HepG2 (cell line): ENCODE measurements around the gene HMGB4. TPM values are rescaled to one million over a fixed set of nuclear protein-coding genes. Genes with fewer than 3 reads are reported as not detected.

Experiments used
- ATAC-seq: fragments of 200-7000 bp; cut with Tn5 transposase; 3 replicates; pipeline ENCODE4 v1.9.1; 2020; ENCODE audit warnings: mild to moderate bottlenecking, moderate library complexity
- BruUV-seq: library from RNA; stranded (reverse); fragments of 400-500 nt; replicated peaks from 2 replicates; lab custom pipeline; 2021; lab: Mats Ljungman, UMichigan
- CTCF ChIA-PET: fragments of 300-600 bp; formaldehyde crosslinking; extraction: SDS; loops from one replicate; lab custom pipeline; 2021; ENCODE audit warnings: low total read pairs, inconsistent platforms, low intra/inter-chr PET ratio; lab: Yijun Ruan, JAX
- POLR2A ChIA-PET: fragments of 350-600 bp; sonication (Branson Sonifier 250); formaldehyde crosslinking; loops from one replicate; lab custom pipeline; 2020; ENCODE audit warnings: antibody characterized with exemption, inconsistent platforms; lab: Yijun Ruan, JAX
- DNase-seq: peaks from one replicate; pipeline ENCODE4 v3.0.0-alpha.2; 2015; ENCODE audit warnings: low spot score
- FAIRE-seq: peaks from 3 replicates; lab custom pipeline; 2011; peaks lifted over from hg19 to GRCh38; lab: Jason Lieb, UNC
- H2AFZ ChIP-seq: one replicate; pipeline ENCODE4 v1.6.1; 2011; ENCODE audit warnings: low read length, inconsistent platforms
- H3K27ac ChIP-seq: fragments of 300-600 bp; 3 replicates; pipeline ENCODE4 v1.8.0; 2011; ENCODE audit warnings: mixed run types, mild to moderate bottlenecking, mixed read lengths, low read length, inconsistent platforms; ENCODE audit not compliant: insufficient read depth; ENCODE audit errors: extremely low read length
- H3K27me3 ChIP-seq, 2 experiments: fragments of 200-600 bp in 1 of 2; 2 replicates in 1 of 2; 3 replicates in 1 of 2; pipeline versions ENCODE4 v1.6.0 to v1.8.0; 2011; ENCODE audit warnings: low read length in 2 of 2, mild to moderate bottlenecking in 2 of 2, moderate library complexity in 2 of 2, inconsistent platforms in 1 of 2; ENCODE audit not compliant: insufficient read depth in 2 of 2, control insufficient read depth in 1 of 2
- H3K36me3 ChIP-seq, 2 experiments: fragments of 200-600 bp in 1 of 2; replicated peaks in 1 of 2; 2 replicates in 1 of 2; 3 replicates in 1 of 2; pipeline versions ENCODE4 v1.5.1 to v1.8.0; 2011; ENCODE audit warnings: low read length in 2 of 2, inconsistent platforms in 1 of 2; ENCODE audit not compliant: insufficient read depth in 2 of 2, control insufficient read depth in 1 of 2
- H3K4me1 ChIP-seq: 2 replicates; pipeline ENCODE4 v1.5.1; 2012; ENCODE audit warnings: low read length, inconsistent platforms; ENCODE audit not compliant: insufficient read depth
- H3K4me2 ChIP-seq: 2 replicates; pipeline ENCODE4 v1.6.0; 2011; ENCODE audit warnings: low read depth, low read length, inconsistent platforms
- H3K4me3 ChIP-seq, 3 experiments: fragments of 200-600 bp in 1 of 3; sonication (generic), shearing (Covaris generic) in 1 of 3; replicated peaks in 1 of 3; 2 replicates each; pipeline ENCODE4 v1.5.1; 2011 to 2016; ENCODE audit warnings: low read length in 3 of 3, inconsistent platforms in 2 of 3, low read depth in 2 of 3, mild to moderate bottlenecking in 2 of 3, control low read depth in 1 of 3, mixed read lengths in 1 of 3; ENCODE audit not compliant: insufficient read depth in 1 of 3
- H3K79me2 ChIP-seq: one replicate; pipeline ENCODE4 v1.6.1; 2011; ENCODE audit warnings: low read length, inconsistent platforms; ENCODE audit not compliant: insufficient read depth
- H3K9ac ChIP-seq: 2 replicates; pipeline ENCODE4 v1.6.0; 2011; ENCODE audit warnings: mild to moderate bottlenecking, low read depth, low read length, inconsistent platforms; ENCODE audit not compliant: insufficient read depth
- H3K9me3 ChIP-seq: 2 replicates; pipeline ENCODE4 v1.5.1; 2012; ENCODE audit warnings: mild to moderate bottlenecking, low read length
- H4K20me1 ChIP-seq: 2 replicates; pipeline ENCODE4 v1.6.0; 2011; ENCODE audit warnings: inconsistent platforms, mild to moderate bottlenecking, low read length, moderate library complexity; ENCODE audit not compliant: insufficient read depth
- ASH2L ChIP-seq: fragments of 300-600, 200-600 bp; sonication (generic); IDR thresholded peaks from 2 replicates; pipeline ENCODE4 v1.7.0; 2017; ENCODE audit warnings: low read depth, mild to moderate bottlenecking, moderate library complexity, mixed read lengths, low read length; ENCODE audit not compliant: insufficient read length
- MED13 ChIP-seq: sonication (generic); formaldehyde crosslinking; IDR thresholded peaks from 2 replicates; pipeline ENCODE4 v1.5.0; 2020; ENCODE audit warnings: missing genetic modification reagents
- PHF5A ChIP-seq: IDR thresholded peaks from one replicate; pipeline ENCODE4 v1.6.1; 2018; ENCODE audit warnings: low read depth, missing genetic modification reagents; ENCODE audit not compliant: unreplicated experiment
- SMC3 ChIP-seq: IDR thresholded peaks from 2 replicates; pipeline ENCODE4 v1.6.1; 2011; ENCODE audit warnings: low read length, improper control_type of control experiment
- U2AF2 ChIP-seq: fragments of 200-400 bp; formaldehyde crosslinking; IDR thresholded peaks from 2 replicates; pipeline ENCODE4 v1.6.1; 2017; ENCODE audit warnings: low read depth, mild to moderate bottlenecking, low read length
- XRCC5 ChIP-seq: fragments of 200-400 bp; formaldehyde crosslinking; optimal IDR thresholded peaks from 2 replicates; pipeline ENCODE3; 2017; ENCODE audit warnings: mild to moderate bottlenecking, low read length
- ZBTB10 ChIP-seq: sonication (generic); formaldehyde crosslinking; IDR thresholded peaks from 2 replicates; pipeline ENCODE4 v1.4.0; 2020; ENCODE audit warnings: missing genetic modification reagents, borderline replicate concordance
- ZFP37 ChIP-seq: sonication (generic); formaldehyde crosslinking; IDR thresholded peaks from 2 replicates; pipeline ENCODE4 v1.4.0; 2020; ENCODE audit warnings: missing genetic modification reagents, borderline replicate concordance
- ZMYM4 ChIP-seq: sonication (generic); formaldehyde crosslinking; IDR thresholded peaks from 2 replicates; pipeline ENCODE4 v1.8.1; 2023; ENCODE audit warnings: mild to moderate bottlenecking, missing genetic modification reagents
- ZNF598 ChIP-seq: sonication (generic); formaldehyde crosslinking; IDR thresholded peaks from 2 replicates; pipeline ENCODE4 v1.5.1; 2020; ENCODE audit warnings: mild to moderate bottlenecking, missing genetic modification reagents, borderline replicate concordance
- WGBS: methylation state at CpG from one replicate; pipeline ENCODE4 v1.1.6; 2017; ENCODE audit warnings: low lambda C conversion rate; 5-methylcytosine and 5-hydroxymethylcytosine counted together
- in situ Hi-C: cut with HindIII; loops from 2 replicates; pipeline ENCODE4 v1.10.0; 2017; ENCODE audit warnings: low pct_unique_long_range_greater_than_20kb; ENCODE audit not compliant: extremely low pct_ligation_motif_present
- intact Hi-C: fragments of 100-400 bp; cut with micrococcal nuclease; formaldehyde crosslinking; loops from one replicate; pipeline ENCODE4 v1.10.0; 2022; ENCODE audit not compliant: unreplicated experiment
- polyA plus RNA-seq, 8 experiments: library from polyadenylated mRNA; depleted of rRNA in 3 of 8; stranded (reverse) in 7 of 8; unstranded in 1 of 8; fragments of >200 nt; fragmentation: Illumina TruSeq in 4 of 8; extraction: Trizol in 4 of 8; gene quantifications; 2 replicates each; pipeline versions ENCODE4 v1.2.1 to v1.2.3, GENCODE V29; 2011 to 2016; ENCODE audit warnings: low read depth in 4 of 8, missing spikeins in 1 of 8, mixed read lengths in 1 of 8; ENCODE audit not compliant: insufficient read depth in 1 of 8
- total RNA-seq, 5 experiments: library from RNA; depleted of rRNA; stranded (reverse); fragments of >200 nt; fragmentation: Illumina TruSeq; extraction: Trizol; gene quantifications; 2 replicates each; pipeline ENCODE4 v1.2.3, GENCODE V29; 2016; ENCODE audit warnings: low read depth in 1 of 5
- TF ChIP-seq, protein P1 (sequence below): sonication (generic); formaldehyde crosslinking; IDR thresholded peaks from 2 replicates; pipeline ENCODE4 v1.4.0; 2020; ENCODE audit warnings: mild to moderate bottlenecking, missing genetic modification reagents, borderline replicate concordance

HMGB4 gene
- total and polyA plus RNA-seq, 2 of the 13 experiments (the other 11 are each of a cell fraction or from before 2014, with no cell fraction given), result not detected

- BruUV-seq, result no TSS peak
- CTCF ChIA-PET, result no interaction called here
These were observed 27.0 kb upstream of the HMGB4 start for GRCh38 chr1:33836911-33837310.

More at GRCh38 chr1:33836911-33837310, 27.0 kb upstream of the HMGB4 start:
- no peaks in the 10 kb centered on the region for H3K27me3 ChIP-seq
- no peak overlapping the region for H3K4me2 ChIP-seq
- intact Hi-C loops (no loop called here), in situ Hi-C loops (no loop called here)
- no peak for FAIRE-seq
- no peak for ATAC-seq
- POLR2A ChIA-PET, result no interaction called here
- H3K9ac ChIP-seq, result no peak overlapping the region
- H3K4me1 ChIP-seq, result no peaks in the 10 kb centered on the region
- no peak overlapping the region for H3K4me3 ChIP-seq
- H4K20me1 ChIP-seq, result no peaks in the 10 kb centered on the region
- TF ChIP-seq MED13 (no peak), SMC3 (no peak), ASH2L (no peak), ZMYM4 (CRISPR knock-in tag) (no peak), U2AF2 (no peak), ZFP37 (no peak), ZNF598 (CRISPR knock-in tag) (no peak), ZBTB10 (CRISPR knock-in tag) (no peak), XRCC5 (no peak), PHF5A (CRISPR knock-in tag) (no peak)
- TF ChIP-seq, protein P1, sequence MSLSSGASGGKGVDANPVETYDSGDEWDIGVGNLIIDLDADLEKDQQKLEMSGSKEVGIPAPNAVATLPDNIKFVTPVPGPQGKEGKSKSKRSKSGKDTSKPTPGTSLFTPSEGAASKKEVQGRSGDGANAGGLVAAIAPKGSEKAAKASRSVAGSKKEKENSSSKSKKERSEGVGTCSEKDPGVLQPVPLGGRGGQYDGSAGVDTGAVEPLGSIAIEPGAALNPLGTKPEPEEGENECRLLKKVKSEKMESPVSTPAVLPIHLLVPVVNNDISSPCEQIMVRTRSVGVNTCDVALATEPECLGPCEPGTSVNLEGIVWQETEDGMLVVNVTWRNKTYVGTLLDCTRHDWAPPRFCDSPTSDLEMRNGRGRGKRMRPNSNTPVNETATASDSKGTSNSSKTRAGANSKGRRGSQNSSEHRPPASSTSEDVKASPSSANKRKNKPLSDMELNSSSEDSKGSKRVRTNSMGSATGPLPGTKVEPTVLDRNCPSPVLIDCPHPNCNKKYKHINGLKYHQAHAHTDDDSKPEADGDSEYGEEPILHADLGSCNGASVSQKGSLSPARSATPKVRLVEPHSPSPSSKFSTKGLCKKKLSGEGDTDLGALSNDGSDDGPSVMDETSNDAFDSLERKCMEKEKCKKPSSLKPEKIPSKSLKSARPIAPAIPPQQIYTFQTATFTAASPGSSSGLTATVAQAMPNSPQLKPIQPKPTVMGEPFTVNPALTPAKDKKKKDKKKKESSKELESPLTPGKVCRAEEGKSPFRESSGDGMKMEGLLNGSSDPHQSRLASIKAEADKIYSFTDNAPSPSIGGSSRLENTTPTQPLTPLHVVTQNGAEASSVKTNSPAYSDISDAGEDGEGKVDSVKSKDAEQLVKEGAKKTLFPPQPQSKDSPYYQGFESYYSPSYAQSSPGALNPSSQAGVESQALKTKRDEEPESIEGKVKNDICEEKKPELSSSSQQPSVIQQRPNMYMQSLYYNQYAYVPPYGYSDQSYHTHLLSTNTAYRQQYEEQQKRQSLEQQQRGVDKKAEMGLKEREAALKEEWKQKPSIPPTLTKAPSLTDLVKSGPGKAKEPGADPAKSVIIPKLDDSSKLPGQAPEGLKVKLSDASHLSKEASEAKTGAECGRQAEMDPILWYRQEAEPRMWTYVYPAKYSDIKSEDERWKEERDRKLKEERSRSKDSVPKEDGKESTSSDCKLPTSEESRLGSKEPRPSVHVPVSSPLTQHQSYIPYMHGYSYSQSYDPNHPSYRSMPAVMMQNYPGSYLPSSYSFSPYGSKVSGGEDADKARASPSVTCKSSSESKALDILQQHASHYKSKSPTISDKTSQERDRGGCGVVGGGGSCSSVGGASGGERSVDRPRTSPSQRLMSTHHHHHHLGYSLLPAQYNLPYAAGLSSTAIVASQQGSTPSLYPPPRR (CRISPR knock-in tag), result no peak
- 74% methylated on average over 4 of the region's 4 CpGs for WGBS
- no peak overlapping the region for H2AFZ ChIP-seq
- no peaks in the 10 kb centered on the region for H3K79me2 ChIP-seq
- no peak overlapping the region for H3K27ac ChIP-seq
- no peaks in the 10 kb centered on the region for H3K36me3 ChIP-seq
- no peaks in the 10 kb centered on the region for H3K9me3 ChIP-seq
- no peak for DNase-seq
